ENCODE measurements around the gene RPS17. TPM values are rescaled to one million over a fixed set of nuclear protein-coding genes. Genes with fewer than 3 reads are reported as not detected.

The RPS17 gene
- total and polyA plus RNA-seq, 8 donors = 1,218 to 2,546 (median 2,305) TPM

DNA sequence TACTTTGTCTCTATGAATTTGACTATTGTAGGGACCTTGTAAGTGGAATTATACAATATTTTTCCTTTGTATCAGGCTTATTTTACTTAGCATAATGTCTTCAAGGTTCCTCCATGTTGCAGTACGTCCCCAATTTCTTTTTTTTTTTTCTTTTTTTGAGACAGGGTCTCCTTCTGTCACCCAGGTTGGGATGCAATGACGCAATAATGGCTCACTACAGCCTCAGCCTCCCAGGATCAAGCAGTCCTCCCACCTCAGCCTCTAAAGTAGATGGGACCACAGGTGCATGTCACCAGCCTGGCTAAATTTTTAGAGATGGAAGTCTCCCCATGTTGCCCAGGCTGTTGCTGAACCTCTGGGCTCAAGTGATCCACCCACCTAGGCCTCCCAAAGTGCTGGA lies 40.5 kb upstream of the RPS17 start:
- Histone ChIP-seq H3K4me1 (no peaks in the 10 kb centered on the region), H3K27ac (no peak overlapping the region), H3K27me3 (peaks cover 0 to 23% of the 10 kb centered on the region in 2 donors), H3K9me3 (no peaks in the 10 kb centered on the region), H3K4me3 (no peak overlapping the region), H3K36me3 (no peaks in the 10 kb centered on the region)
- DNase-seq (no peak), ATAC-seq (no peak)
- TF ChIP-seq, protein P1, sequence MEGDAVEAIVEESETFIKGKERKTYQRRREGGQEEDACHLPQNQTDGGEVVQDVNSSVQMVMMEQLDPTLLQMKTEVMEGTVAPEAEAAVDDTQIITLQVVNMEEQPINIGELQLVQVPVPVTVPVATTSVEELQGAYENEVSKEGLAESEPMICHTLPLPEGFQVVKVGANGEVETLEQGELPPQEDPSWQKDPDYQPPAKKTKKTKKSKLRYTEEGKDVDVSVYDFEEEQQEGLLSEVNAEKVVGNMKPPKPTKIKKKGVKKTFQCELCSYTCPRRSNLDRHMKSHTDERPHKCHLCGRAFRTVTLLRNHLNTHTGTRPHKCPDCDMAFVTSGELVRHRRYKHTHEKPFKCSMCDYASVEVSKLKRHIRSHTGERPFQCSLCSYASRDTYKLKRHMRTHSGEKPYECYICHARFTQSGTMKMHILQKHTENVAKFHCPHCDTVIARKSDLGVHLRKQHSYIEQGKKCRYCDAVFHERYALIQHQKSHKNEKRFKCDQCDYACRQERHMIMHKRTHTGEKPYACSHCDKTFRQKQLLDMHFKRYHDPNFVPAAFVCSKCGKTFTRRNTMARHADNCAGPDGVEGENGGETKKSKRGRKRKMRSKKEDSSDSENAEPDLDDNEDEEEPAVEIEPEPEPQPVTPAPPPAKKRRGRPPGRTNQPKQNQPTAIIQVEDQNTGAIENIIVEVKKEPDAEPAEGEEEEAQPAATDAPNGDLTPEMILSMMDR (IDR thresholded peaks at IDR 0.05) = no peak
- intact Hi-C loops (cut with DNase I) = no loop called here

DNA sequence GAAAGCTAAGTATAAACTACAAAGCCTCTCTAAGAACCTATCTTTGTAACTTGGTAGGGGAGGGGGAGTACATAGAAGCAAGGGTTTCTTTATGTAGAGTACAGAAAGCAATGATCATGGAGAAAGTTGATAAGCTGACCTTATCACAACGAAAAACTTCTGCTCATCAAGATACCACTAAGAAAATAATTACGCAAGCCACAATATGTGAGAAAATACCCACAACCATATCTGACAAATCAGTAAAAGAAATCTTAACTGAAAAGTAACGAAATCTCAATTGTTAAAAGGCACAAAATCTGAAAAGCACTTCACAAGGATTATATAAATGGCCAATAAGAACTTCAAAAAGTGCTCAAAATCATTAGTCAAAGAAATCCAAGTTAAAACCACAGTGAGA lies 35.1 kb upstream of the RPS17 start:
- no peak overlapping the region for H3K4me3 ChIP-seq
- intact Hi-C loops (cut with DNase I) = no loop called here
- ATAC-seq = no peak
- no peaks in the 10 kb centered on the region for H3K36me3 ChIP-seq
- TF ChIP-seq, protein P1 (IDR thresholded peaks at IDR 0.05) = no peak
- no peak overlapping the region for H3K27ac ChIP-seq
- H3K9me3 ChIP-seq = no peaks in the 10 kb centered on the region
- H3K4me1 ChIP-seq = no peaks in the 10 kb centered on the region
- peaks cover 0 to 32% of the 10 kb centered on the region in 2 donors for H3K27me3 ChIP-seq
- no peak for DNase-seq

DNA sequence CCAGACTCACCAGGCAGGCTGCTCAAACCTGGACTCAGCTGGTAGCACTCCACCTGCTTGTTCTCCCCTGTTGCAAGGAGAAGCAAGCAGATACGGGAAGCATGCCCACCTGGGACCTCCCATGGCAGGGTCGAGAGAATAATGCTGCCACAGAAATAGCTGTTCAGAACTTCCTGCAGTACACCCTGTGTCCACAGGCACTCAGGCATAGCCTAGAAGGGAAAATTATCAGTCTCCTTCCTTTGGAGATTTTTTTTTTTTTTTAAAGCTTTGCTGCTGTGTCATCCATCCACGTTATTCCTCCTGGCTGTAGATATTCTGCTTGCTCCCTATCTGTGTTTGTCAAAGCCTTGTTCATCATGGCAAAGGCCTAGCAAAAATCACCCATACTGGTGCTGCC lies 32.7 kb upstream of the RPS17 start:
- intact Hi-C loops (cut with DNase I) = no loop called here
- DNase-seq = no peak

DNA sequence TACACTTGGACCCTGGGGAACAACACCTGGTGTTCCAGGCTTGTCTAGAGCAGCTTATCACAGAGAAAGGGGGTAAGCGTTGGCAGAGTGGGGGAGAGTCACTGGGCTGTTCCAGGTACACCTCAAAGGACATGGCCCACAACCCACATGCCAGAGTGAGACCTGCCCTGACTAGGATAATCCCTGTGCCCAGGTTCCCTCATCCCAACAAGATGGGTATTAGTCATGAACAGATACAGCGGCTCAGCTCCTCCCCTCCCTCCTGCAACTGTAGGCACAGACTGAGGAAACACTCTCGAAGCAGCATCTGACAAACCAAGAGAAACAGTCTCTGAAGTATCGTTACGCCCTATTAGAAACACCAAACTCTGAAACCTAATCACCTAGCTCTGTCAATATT lies 32.1 kb upstream of the RPS17 start:
- Histone ChIP-seq H3K36me3 (no peaks in the 10 kb centered on the region), H3K27ac (no peak overlapping the region), H3K4me1 (no peaks in the 10 kb centered on the region), H3K27me3 (peaks cover 0 to 32% of the 10 kb centered on the region in 2 donors), H3K9me3 (no peaks in the 10 kb centered on the region), H3K4me3 (no peak overlapping the region)
- peak; percentile 21 for ATAC-seq
- TF ChIP-seq, protein P1 (IDR thresholded peaks at IDR 0.05) = no peak
- intact Hi-C loops (cut with DNase I) = no loop called here
- DNase-seq = no peak

More for the DNA sequence above, 32.7 kb upstream of the RPS17 start:
- Histone ChIP-seq H3K36me3 (no peaks in the 10 kb centered on the region), H3K9me3 (no peaks in the 10 kb centered on the region), H3K4me1 (no peaks in the 10 kb centered on the region), H3K4me3 (no peak overlapping the region), H3K27me3 (peaks cover 0 to 32% of the 10 kb centered on the region in 2 donors), H3K27ac (no peak overlapping the region)
- ATAC-seq = no peak
- TF ChIP-seq, protein P1 (IDR thresholded peaks at IDR 0.05) = no peak

DNA sequence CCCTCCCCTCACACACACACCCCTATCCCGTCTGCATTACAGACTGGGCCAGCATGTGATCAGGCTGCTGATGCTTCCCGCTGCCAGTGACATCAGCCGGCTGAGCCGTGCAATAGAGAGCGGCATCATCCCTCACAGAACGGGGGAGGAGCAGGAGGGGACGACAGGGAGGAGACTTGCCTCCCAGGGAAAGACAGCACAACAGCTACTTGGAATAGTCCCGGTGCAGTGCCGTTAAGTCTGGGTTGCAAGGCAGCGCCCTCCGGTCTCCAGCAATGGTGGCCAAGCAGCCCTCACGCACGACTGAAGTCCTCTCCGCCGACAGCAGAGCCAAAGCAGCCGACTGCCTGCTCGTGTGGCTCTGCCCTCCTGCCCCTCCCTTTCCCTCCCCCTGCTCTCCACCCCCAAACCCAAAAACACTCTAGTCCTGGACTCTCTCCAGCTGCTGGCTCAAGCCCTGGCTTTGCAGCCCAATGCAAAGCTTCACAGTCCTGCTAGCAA lies 31.5 kb upstream of the RPS17 start:
- no peaks in the 10 kb centered on the region for H3K36me3 ChIP-seq
- ATAC-seq = peak; percentile 88
- no peak overlapping the region for H3K27ac ChIP-seq
- H3K27me3 ChIP-seq = peaks cover 0 to 32% of the 10 kb centered on the region in 2 donors
- TF ChIP-seq, protein P1 (IDR thresholded peaks at IDR 0.05) = no peak
- DNase-seq = peak; percentile 60 to 90 (median 75)
- intact Hi-C loops (cut with DNase I) = no loop called here
- peak overlapping the region; percentile 7 to 22 for H3K4me3 ChIP-seq
- no peaks in the 10 kb centered on the region for H3K9me3 ChIP-seq
- no peaks in the 10 kb centered on the region for H3K4me1 ChIP-seq
